ENCODE results near the gene IER3.
"Not testable (repeated sequence)": the region's sequence is repeated elsewhere in the genome, so short reads cannot be mapped to it uniquely, and the experiment has no call there.

Gene IER3

DNA sequence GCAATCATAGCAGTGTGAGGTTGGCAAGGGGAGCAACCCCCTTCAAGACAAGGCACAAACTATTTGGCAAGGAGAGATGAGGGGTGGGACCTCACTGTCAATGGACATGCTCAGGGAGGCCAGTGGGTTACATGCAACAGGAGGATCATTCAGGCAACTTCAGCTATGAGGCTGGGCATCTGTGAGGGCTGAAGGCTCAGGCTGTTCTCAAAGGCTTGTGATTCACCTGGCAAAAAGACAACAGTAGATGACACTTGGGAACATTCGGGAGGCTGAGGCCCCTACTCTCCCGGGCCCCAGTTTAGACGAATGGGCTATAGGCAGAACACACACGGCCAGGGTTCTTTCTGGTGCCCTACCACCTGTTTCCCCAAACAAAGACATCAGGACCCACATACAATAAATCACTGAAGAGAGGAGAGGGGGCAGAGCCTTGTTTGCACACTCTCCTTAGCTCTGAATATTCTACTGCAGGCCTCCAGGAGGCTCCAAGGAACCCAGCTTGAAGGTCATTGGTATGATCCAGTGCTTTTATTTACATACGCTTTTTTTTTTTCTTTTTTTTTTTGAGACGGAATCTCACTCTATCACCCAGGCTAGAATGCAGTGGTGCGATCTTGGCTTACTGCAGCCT, 16.3 kb downstream of the IER3 start:
- TF ChIP-seq, protein P1, sequence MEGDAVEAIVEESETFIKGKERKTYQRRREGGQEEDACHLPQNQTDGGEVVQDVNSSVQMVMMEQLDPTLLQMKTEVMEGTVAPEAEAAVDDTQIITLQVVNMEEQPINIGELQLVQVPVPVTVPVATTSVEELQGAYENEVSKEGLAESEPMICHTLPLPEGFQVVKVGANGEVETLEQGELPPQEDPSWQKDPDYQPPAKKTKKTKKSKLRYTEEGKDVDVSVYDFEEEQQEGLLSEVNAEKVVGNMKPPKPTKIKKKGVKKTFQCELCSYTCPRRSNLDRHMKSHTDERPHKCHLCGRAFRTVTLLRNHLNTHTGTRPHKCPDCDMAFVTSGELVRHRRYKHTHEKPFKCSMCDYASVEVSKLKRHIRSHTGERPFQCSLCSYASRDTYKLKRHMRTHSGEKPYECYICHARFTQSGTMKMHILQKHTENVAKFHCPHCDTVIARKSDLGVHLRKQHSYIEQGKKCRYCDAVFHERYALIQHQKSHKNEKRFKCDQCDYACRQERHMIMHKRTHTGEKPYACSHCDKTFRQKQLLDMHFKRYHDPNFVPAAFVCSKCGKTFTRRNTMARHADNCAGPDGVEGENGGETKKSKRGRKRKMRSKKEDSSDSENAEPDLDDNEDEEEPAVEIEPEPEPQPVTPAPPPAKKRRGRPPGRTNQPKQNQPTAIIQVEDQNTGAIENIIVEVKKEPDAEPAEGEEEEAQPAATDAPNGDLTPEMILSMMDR (conservative IDR thresholded peaks at IDR 0.05), result 0 out of 2 replicates have a peak, but pooled peaks have one; percentile 13
- no peak overlapping the region; the same call in 1 of the 2 replicates for H3K27ac ChIP-seq

DNA sequence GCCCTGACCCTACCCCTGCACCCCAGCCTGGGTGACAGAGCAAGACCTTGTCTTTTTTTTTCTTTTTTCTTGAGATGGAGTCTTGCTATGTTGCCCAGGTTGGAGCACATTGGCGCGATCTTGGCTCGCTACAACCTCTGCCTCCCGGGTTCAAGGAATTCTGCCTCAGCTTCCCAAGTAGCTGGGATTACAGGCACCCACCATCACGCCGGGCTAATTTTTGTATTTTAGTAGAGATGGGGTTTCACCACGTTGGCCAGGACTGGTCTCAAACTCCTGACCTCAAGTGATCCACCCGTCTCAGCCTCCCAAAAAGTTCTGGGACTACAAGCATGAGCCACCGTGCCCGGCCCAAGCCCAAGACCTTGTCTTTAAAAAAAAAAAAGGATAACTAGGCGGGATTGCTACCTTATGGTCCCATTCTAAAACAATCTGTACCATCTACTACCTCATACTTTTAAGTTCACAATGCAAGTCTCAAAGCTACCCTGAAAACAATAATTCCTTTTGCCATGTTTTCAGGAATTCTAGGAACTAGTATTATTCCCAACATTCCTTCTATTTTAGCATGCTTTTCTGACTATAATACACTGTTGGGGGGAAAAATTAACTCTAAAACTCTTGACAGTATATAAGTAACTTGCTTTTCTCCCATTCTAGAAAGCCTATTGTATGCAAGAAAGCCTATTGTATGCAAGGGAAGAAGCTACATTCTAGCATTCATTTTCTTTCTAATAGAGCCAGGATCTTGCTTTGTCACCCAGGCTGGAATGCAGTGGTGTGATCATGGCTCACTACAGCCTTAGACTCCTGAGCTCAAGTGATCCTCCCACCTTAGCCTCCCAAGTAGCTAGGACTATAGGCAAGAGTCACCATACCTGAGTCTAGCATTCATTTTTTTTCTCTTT, 17.6 kb downstream of the IER3 start:
- no peak overlapping the region; the same call in 1 of the 2 replicates for H3K27ac ChIP-seq
- TF ChIP-seq, protein P1 (conservative IDR thresholded peaks at IDR 0.05), result no peak

DNA sequence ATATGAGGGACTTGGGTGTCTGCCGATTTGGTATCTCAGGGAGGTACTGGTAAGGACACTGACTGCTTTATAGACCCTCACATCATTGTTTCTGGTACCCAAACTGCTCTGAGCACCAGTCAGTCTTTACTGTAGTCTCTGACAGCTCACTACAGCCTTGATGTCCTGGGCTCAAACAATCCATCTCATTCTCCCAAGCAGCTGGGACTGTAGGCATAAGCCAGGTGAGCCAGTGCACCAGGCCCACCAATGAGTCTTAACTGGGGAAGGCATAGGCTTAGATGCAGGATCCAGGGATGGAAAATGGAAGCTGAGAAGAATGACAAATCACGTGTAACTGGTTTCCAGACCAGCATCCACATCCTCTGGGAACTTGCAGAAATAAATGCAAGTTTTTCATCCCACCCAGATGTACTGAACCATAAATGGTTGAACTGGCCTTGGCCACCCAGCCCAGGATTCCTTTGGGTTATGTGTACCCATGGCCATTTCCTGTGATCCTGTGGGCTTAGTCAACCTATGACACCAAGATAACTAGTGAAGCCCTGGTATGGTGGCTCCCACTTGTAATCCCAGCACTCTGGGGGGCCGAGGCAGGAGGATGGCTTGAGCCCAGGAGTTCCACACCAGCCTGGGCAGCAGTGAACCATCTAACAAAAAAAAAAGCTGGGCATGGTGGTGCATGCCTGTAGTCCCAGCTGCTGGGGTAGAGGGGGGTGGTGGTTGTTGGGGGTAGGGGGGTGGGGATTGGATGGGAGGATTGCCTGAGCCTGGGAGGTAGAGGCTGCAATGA, 18.4 kb downstream of the IER3 start:
- TF ChIP-seq, protein P1 (conservative IDR thresholded peaks at IDR 0.05), result no peak
- H3K27ac ChIP-seq, result no peak overlapping the region; the same call in 1 of the 2 replicates

DNA sequence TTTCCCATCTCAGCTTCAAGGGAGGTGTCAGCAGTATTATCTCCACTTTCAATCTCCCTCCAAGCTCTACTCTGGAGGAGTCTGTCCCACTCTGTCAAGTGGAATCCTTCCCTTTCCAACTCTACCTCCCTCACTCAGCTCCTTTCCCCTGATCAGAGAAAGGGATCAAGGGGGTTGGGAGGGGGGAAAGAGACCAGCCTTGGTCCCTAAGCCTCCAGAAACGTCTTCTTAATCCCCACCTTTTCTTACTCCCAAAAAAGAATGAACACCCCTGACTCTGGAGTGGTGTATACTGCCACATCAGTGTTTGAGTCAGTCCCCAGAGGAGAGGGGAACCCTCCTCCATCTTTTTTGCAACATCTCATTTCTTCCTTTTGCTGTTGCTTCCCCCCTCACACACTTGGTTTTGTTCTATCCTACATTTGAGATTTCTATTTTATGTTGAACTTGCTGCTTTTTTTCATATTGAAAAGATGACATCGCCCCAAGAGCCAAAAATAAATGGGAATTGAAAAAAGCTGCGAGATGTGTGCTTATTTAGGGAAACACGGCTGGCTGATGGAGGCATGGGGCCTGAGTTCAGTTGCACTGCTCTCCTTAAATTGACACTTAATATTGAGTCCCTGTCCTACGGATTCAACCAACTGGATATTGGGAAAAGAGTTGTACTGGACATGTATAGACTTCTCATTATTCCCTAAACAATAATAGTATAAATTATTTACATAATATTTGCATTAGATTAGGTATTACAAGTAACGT, 19.3 kb downstream of the IER3 start:
- TF ChIP-seq, protein P1 (conservative IDR thresholded peaks at IDR 0.05), result no peak
- H3K27ac ChIP-seq, result no peak overlapping the region; the same call in 1 of the 2 replicates

DNA sequence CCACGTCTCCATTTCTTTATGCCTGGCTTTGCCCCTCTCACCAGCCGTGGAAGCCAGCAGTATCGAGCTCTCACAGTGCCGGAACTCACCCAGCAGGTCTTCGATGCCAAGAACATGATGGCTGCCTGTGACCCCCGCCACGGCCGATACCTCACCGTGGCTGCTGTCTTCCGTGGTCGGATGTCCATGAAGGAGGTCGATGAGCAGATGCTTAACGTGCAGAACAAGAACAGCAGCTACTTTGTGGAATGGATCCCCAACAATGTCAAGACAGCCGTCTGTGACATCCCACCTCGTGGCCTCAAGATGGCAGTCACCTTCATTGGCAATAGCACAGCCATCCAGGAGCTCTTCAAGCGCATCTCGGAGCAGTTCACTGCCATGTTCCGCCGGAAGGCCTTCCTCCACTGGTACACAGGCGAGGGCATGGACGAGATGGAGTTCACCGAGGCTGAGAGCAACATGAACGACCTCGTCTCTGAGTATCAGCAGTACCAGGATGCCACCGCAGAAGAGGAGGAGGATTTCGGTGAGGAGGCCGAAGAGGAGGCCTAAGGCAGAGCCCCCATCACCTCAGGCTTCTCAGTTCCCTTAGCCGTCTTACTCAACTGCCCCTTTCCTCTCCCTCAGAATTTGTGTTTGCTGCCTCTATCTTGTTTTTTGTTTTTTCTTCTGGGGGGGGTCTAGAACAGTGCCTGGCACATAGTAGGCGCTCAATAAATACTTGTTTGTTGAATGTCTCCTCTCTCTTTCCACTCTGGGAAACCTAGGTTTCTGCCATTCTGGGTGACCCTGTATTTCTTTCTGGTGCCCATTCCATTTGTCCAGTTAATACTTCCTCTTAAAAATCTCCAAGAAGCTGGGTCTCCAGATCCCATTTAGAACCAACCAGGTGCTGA, 20.3 kb downstream of the IER3 start:
- not testable (repeated sequence) for H3K27ac ChIP-seq
- TF ChIP-seq, protein P1 (conservative IDR thresholded peaks at IDR 0.05), result 0 out of 2 replicates have a peak, but pooled peaks have one; percentile 7

DNA sequence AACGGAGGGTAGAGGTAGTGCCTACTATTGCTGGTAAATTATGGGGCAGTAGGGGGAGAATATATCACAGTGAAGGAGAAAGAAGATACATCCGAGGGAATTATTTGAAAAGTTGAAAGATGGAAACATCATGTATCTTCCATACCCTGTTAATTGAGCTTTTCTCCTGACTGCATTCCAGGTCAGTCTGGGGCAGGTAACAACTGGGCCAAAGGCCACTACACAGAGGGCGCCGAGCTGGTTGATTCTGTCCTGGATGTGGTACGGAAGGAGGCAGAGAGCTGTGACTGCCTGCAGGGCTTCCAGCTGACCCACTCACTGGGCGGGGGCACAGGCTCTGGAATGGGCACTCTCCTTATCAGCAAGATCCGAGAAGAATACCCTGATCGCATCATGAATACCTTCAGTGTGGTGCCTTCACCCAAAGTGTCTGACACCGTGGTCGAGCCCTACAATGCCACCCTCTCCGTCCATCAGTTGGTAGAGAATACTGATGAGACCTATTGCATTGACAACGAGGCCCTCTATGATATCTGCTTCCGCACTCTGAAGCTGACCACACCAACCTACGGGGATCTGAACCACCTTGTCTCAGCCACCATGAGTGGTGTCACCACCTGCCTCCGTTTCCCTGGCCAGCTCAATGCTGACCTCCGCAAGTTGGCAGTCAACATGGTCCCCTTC, 21.0 kb downstream of the IER3 start:
- peak overlapping the region; percentile 89; the same call in 1 of the 2 replicates for H3K27ac ChIP-seq
